Nucleus accumbens (tissue), 56 donors: ENCODE measurements around the gene GTF3A.

Source experiments
- DNase-seq, 56 donors: peaks; one replicate each; lab custom pipeline; 2025; lab: John Stamatoyannopoulos, UW

GTF3A gene

DNA sequence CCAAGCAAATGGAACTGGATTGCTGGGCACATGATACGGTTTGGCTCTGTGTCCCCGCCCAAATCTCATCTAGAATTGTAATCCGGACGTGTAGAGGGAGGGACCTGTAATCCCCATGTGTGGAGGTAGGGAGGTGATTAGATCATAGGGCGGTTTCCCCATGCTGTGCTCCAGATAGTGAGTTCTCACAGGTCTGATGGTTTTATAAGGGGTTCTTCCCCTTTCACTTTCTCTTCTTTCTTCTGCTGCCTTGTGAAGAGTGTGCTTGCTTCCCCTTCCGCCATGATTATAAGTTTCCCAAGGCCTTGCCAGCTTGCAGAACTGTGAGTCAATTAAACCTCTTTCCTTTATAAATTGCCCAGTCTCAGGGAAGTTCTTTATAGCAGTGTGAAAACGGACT, 58.6 kb downstream of the GTF3A start:
- DNase-seq = no peak

DNA sequence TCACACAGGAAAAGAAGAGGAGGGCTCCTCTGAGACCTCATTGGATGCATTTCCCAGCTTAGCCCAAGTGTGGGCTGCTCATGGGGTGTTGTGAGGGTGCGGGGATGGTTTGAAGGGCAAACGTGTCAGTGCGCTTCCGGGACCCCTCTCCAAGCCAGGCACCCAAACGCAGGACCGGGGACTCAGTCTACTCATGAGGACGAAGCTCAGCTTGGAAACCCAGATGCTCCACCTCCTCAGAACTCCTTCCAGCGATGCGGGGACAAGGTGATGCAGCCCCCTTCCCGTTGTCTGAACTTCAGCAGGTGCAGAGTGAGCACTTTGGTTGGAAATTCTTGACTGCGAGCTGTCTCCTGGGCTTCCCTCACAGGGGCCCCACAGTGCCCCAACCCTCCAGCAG, 59.0 kb downstream of the GTF3A start:
- DNase-seq = no peak
